DMS53 treated with DMSO at 0.1 percent for 48 hours (cell line): ENCODE measurements around the gene EPHB3.

Experiments used
- DNase-seq: peaks from one replicate; lab custom pipeline; 2025; ENCODE audit not compliant: unreplicated experiment; lab: John Stamatoyannopoulos, UW

The EPHB3 gene

GRCh38 chr3:184579513-184579912 is 17.9 kb downstream of the EPHB3 start:
- no peak for DNase-seq

GRCh38 chr3:184580376-184580775 is 18.8 kb downstream of the EPHB3 start:
- no peak for DNase-seq

- no peak for DNase-seq
These were observed 19.8 kb downstream of the EPHB3 start for GRCh38 chr3:184581331-184581855.

- DNase-seq: no peak
These were observed 21.3 kb downstream of the EPHB3 start for GRCh38 chr3:184582646-184583577.

- no peak for DNase-seq
These were observed 22.2 kb downstream of the EPHB3 start for GRCh38 chr3:184583578-184584451.

- no peak for DNase-seq
These were observed 22.9 kb downstream of the EPHB3 start for GRCh38 chr3:184584464-184584891.

- no peak for DNase-seq
These were observed 24.0 kb downstream of the EPHB3 start for GRCh38 chr3:184585545-184585944.

GRCh38 chr3:184586851-184587250 is 25.3 kb downstream of the EPHB3 start:
- no peak for DNase-seq

- no peak for DNase-seq
These were observed 27.2 kb downstream of the EPHB3 start for GRCh38 chr3:184588776-184589175.

- no peak for DNase-seq
These were observed 29.2 kb downstream of the EPHB3 start for GRCh38 chr3:184590795-184591194.

GRCh38 chr3:184591789-184592188 is 30.2 kb downstream of the EPHB3 start:
- no peak for DNase-seq

- DNase-seq: no peak
These were observed 31.0 kb downstream of the EPHB3 start for GRCh38 chr3:184592371-184593219.

- DNase-seq: no peak
These were observed 31.8 kb downstream of the EPHB3 start for GRCh38 chr3:184593220-184593927.

GRCh38 chr3:184593928-184594303 is 32.3 kb downstream of the EPHB3 start:
- DNase-seq: no peak

- DNase-seq: no peak
These were observed 32.9 kb downstream of the EPHB3 start for GRCh38 chr3:184594371-184595001.

GRCh38 chr3:184595726-184596125 is 34.1 kb downstream of the EPHB3 start:
- DNase-seq: no peak

GRCh38 chr3:184596233-184596632 is 34.6 kb downstream of the EPHB3 start:
- no peak for DNase-seq

GRCh38 chr3:184596886-184597575 is 35.4 kb downstream of the EPHB3 start:
- DNase-seq: no peak
